Coronary artery (tissue), 2 donors: Measurements from ENCODE around the gene BCAS1.

Experiments used
- DNase-seq: peaks from one replicate; pipeline ENCODE4 v3.0.0-alpha.2; 2017; ENCODE audit warnings: low spot score
- H3K27ac ChIP-seq, 2 donors: fragments of 200-600 bp; sonication (generic); one replicate each; pipeline ENCODE4 v1.5.1; 2016 to 2019
- H3K4me3 ChIP-seq: fragments of 200-600 bp; sonication (generic); 2 replicates; pipeline ENCODE4 v1.5.1; 2016; ENCODE audit warnings: mild to moderate bottlenecking, moderate library complexity
- CTCF ChIP-seq: fragments of 200-600 bp; sonication (generic); IDR thresholded peaks from one replicate; pipeline ENCODE4 v1.5.1; 2019; ENCODE audit warnings: antibody characterized with exemption

The BCAS1 gene, protein sequence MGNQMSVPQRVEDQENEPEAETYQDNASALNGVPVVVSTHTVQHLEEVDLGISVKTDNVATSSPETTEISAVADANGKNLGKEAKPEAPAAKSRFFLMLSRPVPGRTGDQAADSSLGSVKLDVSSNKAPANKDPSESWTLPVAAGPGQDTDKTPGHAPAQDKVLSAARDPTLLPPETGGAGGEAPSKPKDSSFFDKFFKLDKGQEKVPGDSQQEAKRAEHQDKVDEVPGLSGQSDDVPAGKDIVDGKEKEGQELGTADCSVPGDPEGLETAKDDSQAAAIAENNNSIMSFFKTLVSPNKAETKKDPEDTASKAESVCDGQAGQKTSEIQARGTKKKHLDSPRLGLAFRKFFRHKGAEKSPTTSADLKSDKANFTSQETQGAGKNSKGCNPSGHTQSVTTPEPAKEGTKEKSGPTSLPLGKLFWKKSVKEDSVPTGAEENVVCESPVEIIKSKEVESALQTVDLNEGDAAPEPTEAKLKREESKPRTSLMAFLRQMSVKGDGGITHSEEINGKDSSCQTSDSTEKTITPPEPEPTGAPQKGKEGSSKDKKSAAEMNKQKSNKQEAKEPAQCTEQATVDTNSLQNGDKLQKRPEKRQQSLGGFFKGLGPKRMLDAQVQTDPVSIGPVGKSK

DNA sequence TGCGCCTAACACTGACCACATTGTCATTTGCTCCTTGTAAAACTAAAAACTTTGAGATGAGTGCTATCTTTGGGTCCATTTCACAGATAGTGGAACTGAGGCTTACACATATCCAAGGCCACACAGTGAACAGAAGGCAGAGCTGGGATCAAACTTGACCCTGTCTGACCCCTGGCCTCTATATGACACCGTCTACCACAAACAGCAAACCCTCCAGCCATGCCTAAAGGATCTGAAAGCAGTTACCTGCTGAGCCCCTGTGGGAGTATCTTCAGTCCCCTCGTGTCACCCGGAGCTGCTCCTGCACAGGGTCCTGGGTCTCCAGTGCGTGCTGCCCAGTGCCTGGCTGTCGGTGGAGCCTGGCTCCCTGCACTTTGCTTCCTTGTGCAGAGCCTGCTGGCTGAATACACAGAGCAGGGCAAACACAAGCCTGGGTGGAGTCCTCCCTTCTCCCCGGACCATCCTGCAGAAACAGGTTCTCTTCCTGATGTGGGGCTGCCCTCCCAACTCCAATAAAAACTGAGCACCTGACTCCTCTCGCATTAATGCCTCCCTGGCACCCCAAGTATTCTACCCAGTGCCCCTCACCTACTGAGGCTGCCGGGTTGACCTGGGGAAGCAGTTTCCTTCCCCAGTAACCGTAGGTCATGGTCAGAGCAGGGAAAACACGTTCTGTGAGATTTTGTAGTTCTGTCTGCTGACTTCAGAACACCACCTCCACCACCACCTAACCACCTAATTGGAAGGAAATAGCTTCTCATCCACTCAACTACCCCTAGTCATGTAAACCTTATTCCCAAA, at the start of gene BCAS1:
BCAS1 (minus strand) TSS at position 408 of the 801 bp plus-strand sequence. CDS start 11,876 bp downstream, outside the sequence.
- no peak within 1 kb of the TSS for H3K27ac ChIP-seq

GRCh38 chr20:54119744-54120143, 49.4 kb upstream of the BCAS1 start:
- DNase-seq, result no peak
- TF ChIP-seq CTCF, result no peak
- Histone ChIP-seq H3K4me3 (no peak overlapping the region), H3K27ac (no peak overlapping the region)

More for the DNA sequence above, at the start of gene BCAS1:
- TF ChIP-seq CTCF, result no peak
- H3K4me3 ChIP-seq, result no peak within 1 kb of the TSS
- no peak for DNase-seq

- DNase-seq, result peak; percentile 16
- no peak overlapping the region for H3K27ac ChIP-seq
- H3K4me3 ChIP-seq, result no peak overlapping the region
- TF ChIP-seq CTCF, result no peak
Measured at GRCh38 chr20:54118220-54119001, 48.0 kb upstream of the BCAS1 start.

GRCh38 chr20:54116550-54117235, 46.3 kb upstream of the BCAS1 start:
- Histone ChIP-seq H3K4me3 (no peak overlapping the region), H3K27ac (no peak overlapping the region)
- TF ChIP-seq CTCF, result no peak
- DNase-seq, result no peak

DNA sequence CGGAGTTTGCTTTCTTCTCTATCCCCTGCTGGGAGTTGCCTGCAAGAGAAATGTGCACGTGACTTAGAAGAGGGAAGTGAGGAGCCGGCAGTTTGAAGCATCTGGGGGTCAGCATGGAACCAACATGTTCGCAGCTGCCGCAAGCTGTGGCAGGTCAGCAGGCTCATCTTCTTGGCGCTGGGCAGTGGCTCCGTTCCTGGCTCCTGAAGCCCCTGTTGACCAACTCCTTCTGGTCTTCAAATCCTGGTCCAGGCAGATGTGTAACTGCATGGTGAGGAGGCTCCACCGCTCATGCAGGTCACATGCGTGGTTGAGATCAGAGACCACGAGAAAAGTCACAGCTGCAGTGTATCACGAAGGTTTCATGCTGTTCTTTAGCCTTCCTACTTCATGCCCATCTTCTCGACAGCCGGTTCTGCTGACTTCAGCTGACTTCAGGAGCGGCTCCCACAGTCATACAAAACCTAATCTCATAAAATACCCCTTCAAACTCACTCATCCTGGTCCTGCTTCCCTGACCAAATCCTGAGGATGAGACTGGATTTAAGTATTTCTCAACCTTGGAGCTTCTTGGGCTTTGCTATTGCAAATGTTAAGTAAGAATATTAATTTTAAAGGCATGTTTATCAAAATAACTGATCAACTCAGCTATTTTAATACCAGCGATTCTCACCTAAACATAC, 44.9 kb upstream of the BCAS1 start:
- TF ChIP-seq CTCF, result no peak
- no peak overlapping the region for H3K4me3 ChIP-seq
- peak; percentile 41 for DNase-seq
- H3K27ac ChIP-seq, result no peak overlapping the region

DNA sequence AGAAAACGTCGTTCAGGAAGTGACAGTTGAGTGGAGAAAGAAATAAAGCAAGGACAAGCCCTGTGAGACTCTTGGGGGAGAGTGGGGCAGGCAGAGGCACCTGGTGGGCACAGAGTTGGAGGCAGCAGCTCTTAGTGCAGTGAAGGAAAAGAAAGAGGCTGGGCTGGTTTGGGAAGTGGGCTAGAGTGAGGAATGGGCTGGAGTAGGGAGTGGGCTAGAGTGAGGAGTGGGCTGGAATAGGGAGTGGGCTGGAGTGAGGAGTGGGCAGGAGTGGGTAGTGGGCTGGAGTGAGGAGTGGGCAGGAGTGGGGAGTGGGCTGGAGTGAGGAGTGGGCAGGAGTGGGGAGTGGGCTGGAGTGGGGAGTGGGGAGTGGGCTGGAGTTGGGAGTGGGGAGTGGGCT, 43.7 kb upstream of the BCAS1 start:
- Histone ChIP-seq H3K4me3 (no peak overlapping the region), H3K27ac (no peak overlapping the region)
- no peak for TF ChIP-seq CTCF
- no peak for DNase-seq
